GM23338 (cell line): ENCODE measurements around the gene TPX2. TPM values are rescaled to one million over a fixed set of nuclear protein-coding genes. Genes with fewer than 3 reads are reported as not detected.

Experiments used
- ATAC-seq: fragments of 200-7000 bp; cut with Tn5 transposase; 3 replicates; pipeline ENCODE4 v1.9.1; 2020
- DNase-seq: peaks from one replicate; pipeline ENCODE4 v3.0.0-alpha.2; 2015; ENCODE audit warnings: low spot score
- H2AFZ ChIP-seq: fragments of 200-600 bp; sonication (generic); 2 replicates; pipeline ENCODE4 v1.8.0; 2016; ENCODE audit warnings: antibody characterized with exemption, mild to moderate bottlenecking, moderate library complexity
- H3F3A ChIP-seq: fragments of 200-600 bp; sonication (generic); replicated peaks from 2 replicates; pipeline ENCODE4 v1.8.0; 2017; ENCODE audit warnings: antibody characterized with exemption, mixed run types, low read depth
- H3K27ac ChIP-seq: fragments of 200-600 bp; sonication (generic); 2 replicates; pipeline ENCODE4 v1.6.1; 2016; ENCODE audit warnings: low read depth
- H3K27me3 ChIP-seq: fragments of 200-600 bp; sonication (generic); 2 replicates; pipeline ENCODE4 v1.8.0; 2016; ENCODE audit warnings: mild to moderate bottlenecking, mixed run types, moderate library complexity; ENCODE audit not compliant: insufficient read depth
- H3K36me3 ChIP-seq: fragments of 200-600 bp; sonication (generic); 2 replicates; pipeline ENCODE4 v1.8.0; 2016; ENCODE audit warnings: mild to moderate bottlenecking; ENCODE audit not compliant: insufficient read depth
- H3K4me1 ChIP-seq: fragments of 200-600 bp; sonication (generic); 2 replicates; pipeline ENCODE4 v1.8.0; 2016; ENCODE audit warnings: mild to moderate bottlenecking, moderate library complexity; ENCODE audit not compliant: insufficient read depth
- H3K4me2 ChIP-seq: fragments of 200-600 bp; sonication (generic); 2 replicates; pipeline ENCODE4 v1.7.1; 2017; ENCODE audit warnings: mixed run types
- H3K4me3 ChIP-seq: fragments of 200-600 bp; sonication (generic); 2 replicates; pipeline ENCODE4 v1.6.1; 2016; ENCODE audit warnings: mixed run types
- H3K79me2 ChIP-seq: fragments of 200-600 bp; sonication (generic); replicated peaks from 2 replicates; pipeline ENCODE4 v1.8.0; 2017; ENCODE audit warnings: mild to moderate bottlenecking; ENCODE audit not compliant: insufficient read depth
- H3K9me2 ChIP-seq: fragments of 200-600 bp; sonication (generic); 2 replicates; pipeline ENCODE4 v1.8.0; 2017; ENCODE audit not compliant: insufficient read depth
- H4K20me1 ChIP-seq: fragments of 200-600 bp; sonication (generic); replicated peaks from 2 replicates; pipeline ENCODE4 v1.8.0; 2017; ENCODE audit warnings: mild to moderate bottlenecking; ENCODE audit not compliant: insufficient read depth
- H3K27ac Mint-ChIP-seq: 2 replicates; pipeline ENCODE4 v1.8.0; 2020; ENCODE audit warnings: inconsistent platforms, mild to moderate bottlenecking, moderate library complexity, mixed read lengths
- H3K27me3 Mint-ChIP-seq: 3 replicates; pipeline ENCODE4 v1.8.0; 2022; ENCODE audit warnings: low read depth, mild to moderate bottlenecking, moderate library complexity, mixed read lengths, inconsistent platforms; ENCODE audit not compliant: insufficient read depth, poor library complexity
- H3K36me3 Mint-ChIP-seq: 3 replicates; pipeline ENCODE4 v1.8.0; 2021; ENCODE audit warnings: low read depth, mild to moderate bottlenecking, inconsistent platforms, moderate library complexity, mixed read lengths
- H3K4me1 Mint-ChIP-seq: 3 replicates; pipeline ENCODE4 v1.8.0; 2020; ENCODE audit warnings: mild to moderate bottlenecking, inconsistent platforms, mixed read lengths
- H3K4me3 Mint-ChIP-seq: 3 replicates; pipeline ENCODE4 v1.8.0; 2021; ENCODE audit warnings: moderate library complexity, mild to moderate bottlenecking, inconsistent platforms, mixed read lengths
- H3K9me3 Mint-ChIP-seq: 3 replicates; pipeline ENCODE4 v1.8.0; 2020; ENCODE audit warnings: moderate library complexity, mild to moderate bottlenecking, inconsistent platforms, mixed read lengths
- CREB1 ChIP-seq: fragments of 250-450 bp; sonication (Bioruptor Pico); IDR thresholded peaks from 2 replicates; pipeline ENCODE4 v1.5.0; 2020; ENCODE audit warnings: low read depth, mild to moderate bottlenecking, moderate library complexity
- ETS1 ChIP-seq: IDR thresholded peaks from 2 replicates; pipeline ENCODE4 v1.6.1; 2016; ENCODE audit warnings: antibody characterized with exemption
- EZH2 ChIP-seq: fragments of 200-600 bp; sonication (generic); IDR thresholded peaks from one replicate; pipeline ENCODE4 v1.8.0; 2017; ENCODE audit warnings: antibody characterized with exemption, mild to moderate bottlenecking, low read depth; ENCODE audit not compliant: unreplicated experiment
- EZH2phosphoT487 ChIP-seq: fragments of 200-600 bp; sonication (generic); IDR thresholded peaks from one replicate; pipeline ENCODE4 v1.8.1; 2018; ENCODE audit warnings: antibody characterized with exemption; ENCODE audit not compliant: unreplicated experiment
- JUNB ChIP-seq: IDR thresholded peaks from one replicate; pipeline ENCODE4 v1.6.1; 2016; ENCODE audit warnings: antibody characterized with exemption; ENCODE audit not compliant: unreplicated experiment
- NANOG ChIP-seq: IDR thresholded peaks from 2 replicates; pipeline ENCODE4 v1.6.1; 2016; ENCODE audit warnings: antibody characterized with exemption, borderline replicate concordance
- POLR2AphosphoS5 ChIP-seq: IDR thresholded peaks from 2 replicates; pipeline ENCODE4 v1.6.1; 2016; ENCODE audit warnings: antibody characterized with exemption, low read depth
- REST ChIP-seq: IDR thresholded peaks from one replicate; pipeline ENCODE4 v1.6.1; 2018; ENCODE audit warnings: antibody characterized with exemption; ENCODE audit not compliant: unreplicated experiment
- STAT1 ChIP-seq: IDR thresholded peaks from one replicate; pipeline ENCODE4 v1.6.1; 2016; ENCODE audit warnings: antibody characterized with exemption; ENCODE audit not compliant: unreplicated experiment
- ZNF114 ChIP-seq: fragments of 250-450 bp; sonication (Bioruptor Pico); IDR thresholded peaks from 2 replicates; pipeline ENCODE4 v1.5.0; 2020; ENCODE audit warnings: mild to moderate bottlenecking, moderate library complexity
- ZNF331 ChIP-seq: fragments of 250-450 bp; sonication (Bioruptor Pico); IDR thresholded peaks from 2 replicates; pipeline ENCODE4 v1.5.0; 2020; ENCODE audit warnings: low read depth, mild to moderate bottlenecking, moderate library complexity
- polyA plus RNA-seq: library from polyadenylated mRNA; unstranded; fragments of >200 nt; fragmentation: Nextera tagmentation; extraction: Ambion mirVana; gene quantifications from 2 replicates; pipeline ENCODE4 v1.2.1, GENCODE V29; 2016
- total RNA-seq: library from RNA; depleted of rRNA; stranded (reverse); fragments of >200 nt; shearing (Covaris generic); gene quantifications from 2 replicates; pipeline ENCODE4 v1.2.3, GENCODE V29; 2014
- TF ChIP-seq, protein P1 (sequence below), 2 experiments: fragments of 200-600 bp in 1 of 2; sonication (generic) in 1 of 2; conservative IDR thresholded peaks; 2 replicates each; pipeline versions ENCODE4 v1.5.1 to v1.6.1; 2016 to 2017; ENCODE audit warnings: antibody characterized with exemption in 2 of 2, low read depth in 2 of 2, mild to moderate bottlenecking in 2 of 2, moderate library complexity in 1 of 2
- TF ChIP-seq, protein P2 (sequence below): fragments of 250-450 bp; sonication (Bioruptor Pico); IDR thresholded peaks from 2 replicates; pipeline ENCODE4 v1.5.0; 2020; ENCODE audit warnings: mild to moderate bottlenecking, moderate library complexity

Gene TPX2
- total and polyA plus RNA-seq, 2 experiments from 2014 or later = 101 to 159 TPM

DNA sequence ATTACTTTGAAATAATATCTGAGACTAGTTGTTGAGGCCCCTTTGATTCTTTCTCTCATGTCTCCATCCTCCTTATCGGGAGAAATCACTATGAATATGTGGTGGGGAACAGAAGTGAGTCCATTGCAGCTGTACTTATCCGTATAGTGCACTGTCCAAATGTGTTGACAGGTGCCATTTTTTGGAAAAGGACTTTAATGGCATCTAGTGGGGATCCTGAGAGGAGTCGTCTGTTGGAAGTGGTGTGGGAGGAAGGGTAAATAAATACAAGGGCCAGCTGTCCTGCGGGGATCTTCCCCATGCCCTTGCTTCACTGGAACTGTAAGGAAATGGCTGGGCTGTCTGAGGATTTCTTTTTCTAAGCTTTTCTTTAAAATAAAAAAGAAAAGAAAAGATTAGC lies 19.4 kb downstream of the TPX2 start:
- H3K27me3 ChIP-seq = no peaks in the 10 kb centered on the region
- H3K79me2 ChIP-seq = peaks cover 85% of the 10 kb centered on the region
- DNase-seq = no peak
- 0 out of 2 replicates have a peak, but pooled peaks cover 3% of the 10 kb centered on the region for H3K4me1 ChIP-seq
- H3K36me3 Mint-ChIP-seq = peaks cover 61% of the 10 kb centered on the region
- H3K27ac ChIP-seq = no peak overlapping the region
- 0 out of 2 replicates have a peak, but pooled peaks cover 3% of the 10 kb centered on the region for H3F3A ChIP-seq
- no peaks in the 10 kb centered on the region for H3K9me3 Mint-ChIP-seq
- no peak overlapping the region for H3K4me3 Mint-ChIP-seq
- no peaks in the 10 kb centered on the region for H3K9me2 ChIP-seq
- H3K4me2 ChIP-seq = no peak overlapping the region
- peaks cover 7% of the 10 kb centered on the region; the same call in 2 of the 3 replicates for H3K4me1 Mint-ChIP-seq
- H2AFZ ChIP-seq = no peak overlapping the region
- peaks cover 56% of the 10 kb centered on the region for H4K20me1 ChIP-seq
- no peaks in the 10 kb centered on the region for H3K27me3 Mint-ChIP-seq
- TF ChIP-seq EZH2phosphoT487 (no peak), ZNF331 (CRISPR knock-in tag) (no peak), REST (no peak), JUNB (no peak), NANOG (no peak), STAT1 (no peak), ZNF114 (CRISPR knock-in tag) (no peak), POLR2AphosphoS5 (no peak), EZH2 (no peak), ETS1 (no peak), CREB1 (no peak)
- TF ChIP-seq, protein P1, sequence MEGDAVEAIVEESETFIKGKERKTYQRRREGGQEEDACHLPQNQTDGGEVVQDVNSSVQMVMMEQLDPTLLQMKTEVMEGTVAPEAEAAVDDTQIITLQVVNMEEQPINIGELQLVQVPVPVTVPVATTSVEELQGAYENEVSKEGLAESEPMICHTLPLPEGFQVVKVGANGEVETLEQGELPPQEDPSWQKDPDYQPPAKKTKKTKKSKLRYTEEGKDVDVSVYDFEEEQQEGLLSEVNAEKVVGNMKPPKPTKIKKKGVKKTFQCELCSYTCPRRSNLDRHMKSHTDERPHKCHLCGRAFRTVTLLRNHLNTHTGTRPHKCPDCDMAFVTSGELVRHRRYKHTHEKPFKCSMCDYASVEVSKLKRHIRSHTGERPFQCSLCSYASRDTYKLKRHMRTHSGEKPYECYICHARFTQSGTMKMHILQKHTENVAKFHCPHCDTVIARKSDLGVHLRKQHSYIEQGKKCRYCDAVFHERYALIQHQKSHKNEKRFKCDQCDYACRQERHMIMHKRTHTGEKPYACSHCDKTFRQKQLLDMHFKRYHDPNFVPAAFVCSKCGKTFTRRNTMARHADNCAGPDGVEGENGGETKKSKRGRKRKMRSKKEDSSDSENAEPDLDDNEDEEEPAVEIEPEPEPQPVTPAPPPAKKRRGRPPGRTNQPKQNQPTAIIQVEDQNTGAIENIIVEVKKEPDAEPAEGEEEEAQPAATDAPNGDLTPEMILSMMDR (conservative IDR thresholded peaks at IDR 0.05; ENCODE audit: low read depth in 2 of 2) = no peak
- TF ChIP-seq, protein P2, sequence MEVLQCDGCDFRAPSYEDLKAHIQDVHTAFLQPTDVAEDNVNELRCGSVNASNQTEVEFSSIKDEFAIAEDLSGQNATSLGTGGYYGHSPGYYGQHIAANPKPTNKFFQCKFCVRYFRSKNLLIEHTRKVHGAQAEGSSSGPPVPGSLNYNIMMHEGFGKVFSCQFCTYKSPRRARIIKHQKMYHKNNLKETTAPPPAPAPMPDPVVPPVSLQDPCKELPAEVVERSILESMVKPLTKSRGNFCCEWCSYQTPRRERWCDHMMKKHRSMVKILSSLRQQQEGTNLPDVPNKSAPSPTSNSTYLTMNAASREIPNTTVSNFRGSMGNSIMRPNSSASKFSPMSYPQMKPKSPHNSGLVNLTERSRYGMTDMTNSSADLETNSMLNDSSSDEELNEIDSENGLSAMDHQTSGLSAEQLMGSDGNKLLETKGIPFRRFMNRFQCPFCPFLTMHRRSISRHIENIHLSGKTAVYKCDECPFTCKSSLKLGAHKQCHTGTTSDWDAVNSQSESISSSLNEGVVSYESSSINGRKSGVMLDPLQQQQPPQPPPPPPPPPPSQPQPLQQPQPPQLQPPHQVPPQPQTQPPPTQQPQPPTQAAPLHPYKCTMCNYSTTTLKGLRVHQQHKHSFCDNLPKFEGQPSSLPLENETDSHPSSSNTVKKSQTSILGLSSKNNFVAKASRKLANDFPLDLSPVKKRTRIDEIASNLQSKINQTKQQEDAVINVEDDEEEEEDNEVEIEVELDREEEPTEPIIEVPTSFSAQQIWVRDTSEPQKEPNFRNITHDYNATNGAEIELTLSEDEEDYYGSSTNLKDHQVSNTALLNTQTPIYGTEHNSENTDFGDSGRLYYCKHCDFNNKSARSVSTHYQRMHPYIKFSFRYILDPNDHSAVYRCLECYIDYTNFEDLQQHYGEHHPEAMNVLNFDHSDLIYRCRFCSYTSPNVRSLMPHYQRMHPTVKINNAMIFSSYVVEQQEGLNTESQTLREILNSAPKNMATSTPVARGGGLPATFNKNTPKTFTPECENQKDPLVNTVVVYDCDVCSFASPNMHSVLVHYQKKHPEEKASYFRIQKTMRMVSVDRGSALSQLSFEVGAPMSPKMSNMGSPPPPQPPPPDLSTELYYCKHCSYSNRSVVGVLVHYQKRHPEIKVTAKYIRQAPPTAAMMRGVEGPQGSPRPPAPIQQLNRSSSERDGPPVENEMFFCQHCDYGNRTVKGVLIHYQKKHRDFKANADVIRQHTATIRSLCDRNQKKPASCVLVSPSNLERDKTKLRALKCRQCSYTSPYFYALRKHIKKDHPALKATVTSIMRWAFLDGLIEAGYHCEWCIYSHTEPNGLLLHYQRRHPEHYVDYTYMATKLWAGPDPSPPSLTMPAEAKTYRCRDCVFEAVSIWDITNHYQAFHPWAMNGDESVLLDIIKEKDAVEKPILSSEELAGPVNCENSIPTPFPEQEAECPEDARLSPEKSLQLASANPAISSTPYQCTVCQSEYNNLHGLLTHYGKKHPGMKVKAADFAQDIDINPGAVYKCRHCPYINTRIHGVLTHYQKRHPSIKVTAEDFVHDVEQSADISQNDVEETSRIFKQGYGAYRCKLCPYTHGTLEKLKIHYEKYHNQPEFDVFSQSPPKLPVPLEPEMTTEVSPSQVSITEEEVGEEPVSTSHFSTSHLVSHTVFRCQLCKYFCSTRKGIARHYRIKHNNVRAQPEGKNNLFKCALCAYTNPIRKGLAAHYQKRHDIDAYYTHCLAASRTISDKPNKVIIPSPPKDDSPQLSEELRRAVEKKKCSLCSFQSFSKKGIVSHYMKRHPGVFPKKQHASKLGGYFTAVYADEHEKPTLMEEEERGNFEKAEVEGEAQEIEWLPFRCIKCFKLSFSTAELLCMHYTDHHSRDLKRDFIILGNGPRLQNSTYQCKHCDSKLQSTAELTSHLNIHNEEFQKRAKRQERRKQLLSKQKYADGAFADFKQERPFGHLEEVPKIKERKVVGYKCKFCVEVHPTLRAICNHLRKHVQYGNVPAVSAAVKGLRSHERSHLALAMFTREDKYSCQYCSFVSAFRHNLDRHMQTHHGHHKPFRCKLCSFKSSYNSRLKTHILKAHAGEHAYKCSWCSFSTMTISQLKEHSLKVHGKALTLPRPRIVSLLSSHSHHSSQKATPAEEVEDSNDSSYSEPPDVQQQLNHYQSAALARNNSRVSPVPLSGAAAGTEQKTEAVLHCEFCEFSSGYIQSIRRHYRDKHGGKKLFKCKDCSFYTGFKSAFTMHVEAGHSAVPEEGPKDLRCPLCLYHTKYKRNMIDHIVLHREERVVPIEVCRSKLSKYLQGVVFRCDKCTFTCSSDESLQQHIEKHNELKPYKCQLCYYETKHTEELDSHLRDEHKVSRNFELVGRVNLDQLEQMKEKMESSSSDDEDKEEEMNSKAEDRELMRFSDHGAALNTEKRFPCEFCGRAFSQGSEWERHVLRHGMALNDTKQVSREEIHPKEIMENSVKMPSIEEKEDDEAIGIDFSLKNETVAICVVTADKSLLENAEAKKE (CRISPR knock-in tag) = no peak
- no peak for ATAC-seq
- peaks cover 40% of the 10 kb centered on the region for H3K36me3 ChIP-seq
- H3K27ac Mint-ChIP-seq = no peak overlapping the region
- H3K4me3 ChIP-seq = no peak overlapping the region
